PC-3 (cell line): ENCODE results near the gene RTBDN. TPM values are rescaled to one million over a fixed set of nuclear protein-coding genes. Genes with fewer than 3 reads are reported as not detected.

Experiments used
- ATAC-seq: fragments of 200-7000 bp; cut with Tn5 transposase; 2 replicates; pipeline ENCODE4 v1.9.1; 2020; ENCODE audit warnings: mild to moderate bottlenecking, moderate library complexity
- BruUV-seq: library from RNA; stranded (reverse); fragments of 400-500 nt; replicated peaks from 2 replicates; lab custom pipeline; 2021; lab: Mats Ljungman, UMichigan
- CTCF ChIA-PET: fragments of 300-600 bp; sonication (Branson Sonifier 250); formaldehyde crosslinking; loops from one replicate; lab custom pipeline; 2022; ENCODE audit warnings: antibody characterized with exemption; lab: Charles Lee
- POLR2A ChIA-PET: fragments of 300-600 bp; sonication (Branson Sonifier 250); formaldehyde crosslinking; loops from one replicate; lab custom pipeline; 2022; ENCODE audit warnings: antibody characterized with exemption; ENCODE audit not compliant: unreplicated experiment; lab: Charles Lee
- DNase-seq: peaks from one replicate; pipeline ENCODE4 v3.0.0-alpha.2; 2015
- H2AFZ ChIP-seq: fragments of 300-600 bp; sonication (generic); 2 replicates; pipeline ENCODE4 v1.6.0; 2016; ENCODE audit warnings: antibody characterized with exemption, low read length
- H3F3A ChIP-seq: fragments of 300-600 bp; sonication (generic); one replicate; pipeline ENCODE4 v1.6.0; 2017; ENCODE audit warnings: antibody characterized with exemption, low read length, control low read depth, mild to moderate bottlenecking; ENCODE audit not compliant: unreplicated experiment
- H3K27ac ChIP-seq: fragments of 300-600 bp; sonication (generic); 2 replicates; pipeline ENCODE4 v1.5.1; 2016; ENCODE audit warnings: mild to moderate bottlenecking, low read length
- H3K27me3 ChIP-seq: fragments of 300-600 bp; sonication (generic); 2 replicates; pipeline ENCODE4 v1.6.1; 2016; ENCODE audit warnings: low read length, mixed read lengths
- H3K36me3 ChIP-seq: fragments of 300-600 bp; sonication (generic); 2 replicates; pipeline ENCODE4 v1.6.1; 2016; ENCODE audit warnings: low read depth, mixed run types, low read length, mixed read lengths
- H3K4me1 ChIP-seq: fragments of 300-600 bp; sonication (generic); 2 replicates; pipeline ENCODE4 v1.5.1; 2016; ENCODE audit warnings: low read length; ENCODE audit not compliant: insufficient read depth
- H3K4me2 ChIP-seq: fragments of 300-600 bp; sonication (generic); 2 replicates; pipeline ENCODE4 v1.6.0; 2016; ENCODE audit warnings: low read length
- H3K4me3 ChIP-seq: fragments of 300-600 bp; sonication (generic); 2 replicates; pipeline ENCODE4 v1.5.1; 2016; ENCODE audit warnings: mild to moderate bottlenecking, low read length, mixed read lengths
- H3K79me2 ChIP-seq: fragments of 300-600 bp; sonication (generic); 2 replicates; pipeline ENCODE4 v1.6.1; 2017; ENCODE audit warnings: low read length, mixed read lengths
- H3K9ac ChIP-seq: fragments of 300-600 bp; sonication (generic); 2 replicates; pipeline ENCODE4 v1.6.0; 2016; ENCODE audit warnings: mild to moderate bottlenecking, low read length
- H3K9me2 ChIP-seq: fragments of 300-600 bp; sonication (generic); replicated peaks from 2 replicates; pipeline ENCODE4 v1.6.1; 2016; ENCODE audit warnings: mixed run types, low read length, mixed read lengths
- H3K9me3 ChIP-seq: fragments of 300-600 bp; sonication (generic); 2 replicates; pipeline ENCODE4 v1.6.1; 2016; ENCODE audit warnings: low read length, mixed read lengths
- H4K20me1 ChIP-seq: fragments of 300-600 bp; sonication (generic); 2 replicates; pipeline ENCODE4 v1.6.1; 2016; ENCODE audit warnings: low read length, mixed read lengths
- CTCF ChIP-seq: fragments of 300-600 bp; sonication (generic); conservative IDR thresholded peaks from 2 replicates; pipeline ENCODE4 v1.5.1; 2017; ENCODE audit warnings: antibody characterized with exemption, low read depth, mild to moderate bottlenecking, low read length
- EZH2 ChIP-seq: fragments of 300-600 bp; sonication (generic); IDR thresholded peaks from one replicate; pipeline ENCODE4 v1.6.1; 2017; ENCODE audit warnings: antibody characterized with exemption, mild to moderate bottlenecking, low read length; ENCODE audit not compliant: unreplicated experiment
- EZH2phosphoT487 ChIP-seq: fragments of 300-600 bp; sonication (generic); IDR thresholded peaks from 2 replicates; pipeline ENCODE4 v1.6.1; 2018; ENCODE audit warnings: mild to moderate bottlenecking, antibody characterized with exemption, low read length, borderline replicate concordance
- intact Hi-C: fragments of 100-400 bp; cut with micrococcal nuclease; formaldehyde crosslinking; loops from 2 replicates; pipeline ENCODE4 v1.9.0; 2023
- total RNA-seq: library from RNA; depleted of rRNA; stranded (reverse); fragments of >200 nt; gene quantifications from 2 replicates; pipeline ENCODE4 v1.2.3, GENCODE V29; 2014

The RTBDN gene
- total RNA-seq, 1 experiment from 2014 or later: 3.7 TPM

- BruUV-seq: TSS peak; percentile 56
- peak; percentile 27 for ATAC-seq
- Histone ChIP-seq H3K27me3 (peaks cover 10% of the 10 kb centered on the region), H3K4me2 (peak overlapping the region; percentile 94), H2AFZ (peak overlapping the region; percentile 93), H3K36me3 (no peaks in the 10 kb centered on the region), H3K9ac (peak overlapping the region; percentile 65), H3K4me1 (peaks cover 22% of the 10 kb centered on the region), H3K9me2 (no peaks in the 10 kb centered on the region), H3K27ac (no peak overlapping the region), H3K9me3 (no peaks in the 10 kb centered on the region), H3K4me3 (peak overlapping the region; percentile 96), H4K20me1 (0 out of 2 replicates have a peak, but pooled peaks cover 4% of the 10 kb centered on the region), H3K79me2 (peaks cover 4% of the 10 kb centered on the region), H3F3A (peaks cover 13% of the 10 kb centered on the region)
- POLR2A ChIA-PET: no interaction called here
- DNase-seq: peak; percentile 47
- TF ChIP-seq EZH2phosphoT487 (no peak), CTCF (no peak), EZH2 (no peak)
- CTCF ChIA-PET: interaction anchor here (0.6 kb wide), 2 partner anchors 33 to 72 kb away, joined by 3 to 5 read pairs; no protein-coding TSS in a partner anchor
- intact Hi-C loops: loop anchor here (5.0 kb wide), 1 partner anchor 37 kb away; the partner anchor contains the start of genes PRDX2 and THSD8
Measured at GRCh38 chr19:12838886-12839756, 4.7 kb upstream of the RTBDN start.

- POLR2A ChIA-PET: no interaction called here
- Histone ChIP-seq H3K9me2 (no peaks in the 10 kb centered on the region), H3K27ac (no peak within 1 kb of the TSS), H2AFZ (peak within 1 kb of the TSS; percentile 93), H3K79me2 (peaks cover 4% of the 10 kb centered on the region), H4K20me1 (0 out of 2 replicates have a peak, but pooled peaks cover 4% of the 10 kb centered on the region), H3K27me3 (peaks cover 11% of the 10 kb centered on the region), H3K4me2 (peak within 1 kb of the TSS; percentile 94), H3K9me3 (no peaks in the 10 kb centered on the region), H3K9ac (peak within 1 kb of the TSS; percentile 65), H3F3A (peaks cover 13% of the 10 kb centered on the region), H3K4me1 (peaks cover 17% of the 10 kb centered on the region), H3K4me3 (peak within 1 kb of the TSS; percentile 96), H3K36me3 (no peaks in the 10 kb centered on the region)
- CTCF ChIA-PET: interaction anchor here (0.6 kb wide), 2 partner anchors 34 to 71 kb away, joined by 3 to 5 read pairs; no protein-coding TSS in a partner anchor
- DNase-seq (peak; percentile 80), ATAC-seq (peak; percentile 75)
- no TSS peak for BruUV-seq
- TF ChIP-seq CTCF (peak; percentile 56), EZH2 (no peak)
- intact Hi-C loops: loop anchor here (5.0 kb wide), 1 partner anchor 36 kb away; the partner anchor contains the start of genes PRDX2 and THSD8
Measured at GRCh38 chr19:12838182-12838885, 4.0 kb upstream of the RTBDN start, which contains the start of gene MAST1. MAST1 (plus strand) TSS chr19:12838515; CDS start chr19:12838573, 58 bp downstream.
